ENCODE measurements around the gene MYCBPAP. TPM values are rescaled to one million over a fixed set of nuclear protein-coding genes. Genes with fewer than 3 reads are reported as not detected.

Gene MYCBPAP
- total RNA-seq, result under 1 TPM; 0.16 to 0.19 TPM

- Histone ChIP-seq H3K27me3 (no peaks in the 10 kb centered on the region), H3K4me1 (peaks cover 0 to 16% of the 10 kb centered on the region in 2 donors), H3K9me3 (no peaks in the 10 kb centered on the region), H3K4me3 (peak within 1 kb of the TSS; percentile 54 to 71), H3K36me3 (no peaks in the 10 kb centered on the region), H3K27ac (peak within 1 kb of the TSS; percentile 81 to 86)
- peak in 1 of 2 donors; percentile 51 for TF ChIP-seq CTCF (IDR thresholded peaks at IDR 0.05)
- DNase-seq (ENCODE audit: low spot score), result peak; percentile 88
Measured at GRCh38 chr17:50507871-50508572, at the start of gene MYCBPAP. Gene MYCBPAP, plus strand, starts transcription at chr17:50508439. Its CDS starts 236 bp downstream, at chr17:50508675.

GRCh38 chr17:50458701-50459676 is 49.2 kb upstream of the MYCBPAP start:
- no peak overlapping the region for H3K4me3 ChIP-seq
- no peaks in the 10 kb centered on the region for H3K9me3 ChIP-seq
- TF ChIP-seq CTCF (IDR thresholded peaks at IDR 0.05), result no peak
- H3K27me3 ChIP-seq, result no peaks in the 10 kb centered on the region
- peaks cover 6% of the 10 kb centered on the region for H3K36me3 ChIP-seq
- no peaks in the 10 kb centered on the region for H3K4me1 ChIP-seq
- no peak for DNase-seq (ENCODE audit: low spot score)
- H3K27ac ChIP-seq, result no peak overlapping the region

- H3K4me1 ChIP-seq, result no peaks in the 10 kb centered on the region
Measured at GRCh38 chr17:50459756-50460155, 48.5 kb upstream of the MYCBPAP start.

GRCh38 chr17:50460831-50461526 is 47.3 kb upstream of the MYCBPAP start:
- peaks cover 6% of the 10 kb centered on the region for H3K36me3 ChIP-seq
- no peaks in the 10 kb centered on the region for H3K27me3 ChIP-seq
- no peak for TF ChIP-seq CTCF (IDR thresholded peaks at IDR 0.05)
- no peak overlapping the region for H3K4me3 ChIP-seq
- H3K4me1 ChIP-seq, result no peaks in the 10 kb centered on the region
- no peak overlapping the region for H3K27ac ChIP-seq
- no peak for DNase-seq (ENCODE audit: low spot score)
- H3K9me3 ChIP-seq, result no peaks in the 10 kb centered on the region

More at GRCh38 chr17:50459756-50460155, 48.5 kb upstream of the MYCBPAP start:
- peaks cover 6% of the 10 kb centered on the region for H3K36me3 ChIP-seq
- TF ChIP-seq CTCF (IDR thresholded peaks at IDR 0.05), result no peak
- no peak for DNase-seq (ENCODE audit: low spot score)
- no peaks in the 10 kb centered on the region for H3K9me3 ChIP-seq
- no peak overlapping the region for H3K4me3 ChIP-seq
- H3K27me3 ChIP-seq, result no peaks in the 10 kb centered on the region
- no peak overlapping the region for H3K27ac ChIP-seq

GRCh38 chr17:50461550-50462132 is 46.6 kb upstream of the MYCBPAP start:
- Histone ChIP-seq H3K36me3 (peaks cover 6% of the 10 kb centered on the region), H3K9me3 (no peaks in the 10 kb centered on the region), H3K27ac (no peak overlapping the region), H3K27me3 (no peaks in the 10 kb centered on the region), H3K4me3 (no peak overlapping the region), H3K4me1 (no peaks in the 10 kb centered on the region)
- no peak for TF ChIP-seq CTCF (IDR thresholded peaks at IDR 0.05)
- no peak for DNase-seq (ENCODE audit: low spot score)
